K562 (cell line): ENCODE results near the gene SLC25A21. TPM values are rescaled to one million over a fixed set of nuclear protein-coding genes. Genes with fewer than 3 reads are reported as not detected.
A peak's percentile ranks its signal among the peaks of the same experiment; 100 is the strongest.

Source experiments
- ATF7 ChIP-seq: fragments of 450-650 bp; IDR thresholded peaks from 2 replicates; pipeline ENCODE4 v1.7.1; 2014; ENCODE audit warnings: mild to moderate bottlenecking, moderate library complexity
- CBX2 ChIP-seq: fragments of 200-600 bp; sonication (generic); IDR thresholded peaks from one replicate; pipeline ENCODE4 v1.6.1; 2012; ENCODE audit warnings: mild to moderate bottlenecking, low read length, inconsistent platforms; ENCODE audit not compliant: insufficient read depth, poor library complexity, severe bottlenecking
- DIDO1 ChIP-seq: fragments of 450-650 bp; IDR thresholded peaks from 2 replicates; pipeline ENCODE4 v1.6.1; 2016; ENCODE audit warnings: low read depth, missing biosample characterization, missing genetic modification characterization
- DPF2 ChIP-seq: fragments of 450-650 bp; IDR thresholded peaks from 2 replicates; pipeline ENCODE4 v1.6.1; 2016
- ETS2 ChIP-seq: IDR thresholded peaks from 2 replicates; pipeline ENCODE4 v1.6.1; 2016; ENCODE audit warnings: borderline replicate concordance, missing genetic modification characterization, mild to moderate bottlenecking, moderate library complexity, missing compliant biosample characterization; ENCODE audit not compliant: poor library complexity, severe bottlenecking
- FOSL1 ChIP-seq: fragments of 200-800 bp; sonication (Bioruptor generic); conservative IDR thresholded peaks from 2 replicates; pipeline ENCODE4 v1.6.1; 2016; ENCODE audit warnings: missing genetic modification characterization, missing compliant biosample characterization
- HNRNPLL ChIP-seq: fragments of 200-400 bp; formaldehyde crosslinking; IDR thresholded peaks from 2 replicates; pipeline ENCODE4 v1.6.1; 2017; ENCODE audit warnings: low read length, low read depth, mild to moderate bottlenecking; ENCODE audit not compliant: poor library complexity, severe bottlenecking
- MEF2A ChIP-seq: IDR thresholded peaks from 2 replicates; pipeline ENCODE4 v1.6.1; 2011; ENCODE audit warnings: low read depth, mild to moderate bottlenecking, low read length, moderate library complexity; ENCODE audit not compliant: control insufficient read depth
- NCOA4 ChIP-seq: fragments of 450-650 bp; IDR thresholded peaks from 2 replicates; pipeline ENCODE4 v1.6.1; 2018; ENCODE audit warnings: mild to moderate bottlenecking; ENCODE audit not compliant: partially characterized antibody
- NFIC ChIP-seq: fragments of 450-650 bp; IDR thresholded peaks from 2 replicates; pipeline ENCODE4 v1.6.1; 2017; ENCODE audit warnings: mild to moderate bottlenecking, inconsistent platforms
- POLR3A ChIP-seq: IDR thresholded peaks from 2 replicates; pipeline ENCODE4 v1.6.1; 2011; ENCODE audit warnings: borderline replicate concordance, mild to moderate bottlenecking, moderate library complexity; ENCODE audit not compliant: insufficient read length, insufficient read depth; ENCODE audit errors: extremely low read depth
- RUNX1 ChIP-seq: sonication (generic); IDR thresholded peaks from 2 replicates; pipeline ENCODE4 v1.6.1; 2016; ENCODE audit warnings: antibody characterized with exemption, low read depth
- TBL1XR1 ChIP-seq, 2 experiments: IDR thresholded peaks; 2 replicates each; pipeline ENCODE4 v1.6.1; 2012; ENCODE audit warnings: improper control_type of control experiment in 2 of 2, low read length in 2 of 2, mild to moderate bottlenecking in 1 of 2
- ZNF830 ChIP-seq: fragments of 250-450 bp; sonication (Bioruptor Pico); IDR thresholded peaks from 2 replicates; pipeline ENCODE4 v1.5.0; 2021; ENCODE audit warnings: mild to moderate bottlenecking
- ZZZ3 ChIP-seq: fragments of 450-650 bp; IDR thresholded peaks from 2 replicates; pipeline ENCODE4 v1.6.1; 2016; ENCODE audit warnings: antibody characterized with exemption, mild to moderate bottlenecking, moderate library complexity
- polyA plus RNA-seq, 8 experiments: library from polyadenylated mRNA; depleted of rRNA in 4 of 8; stranded (reverse) in 5 of 8; unstranded in 3 of 8; fragments of >200 nt; fragmentation: Nextera tagmentation in 2 of 8; fragmentation: Illumina TruSeq in 1 of 8; extraction: Ambion mirVana in 2 of 8; extraction: Trizol in 1 of 8; gene quantifications; 2 replicates each; pipeline versions ENCODE4 v1.2.1 to v1.2.3, GENCODE V29; 2011 to 2014; ENCODE audit warnings: inconsistent platforms in 1 of 8, missing spikeins in 1 of 8
- total RNA-seq, 7 experiments: library from RNA; depleted of rRNA in 6 of 7; stranded (reverse); fragments of >200 nt in 6 of 7; fragmentation: Illumina TruSeq in 2 of 7; extraction: Trizol in 2 of 7; gene quantifications; 2 replicates each; pipeline versions ENCODE4 v1.2.1 to v1.2.3, GENCODE V29; 2011 to 2021; ENCODE audit warnings: low replicate concordance in 1 of 7
- TF ChIP-seq, protein P1 (sequence below), 3 experiments: fragments of 200-800 bp in 1 of 3; sonication (Bioruptor generic) in 1 of 3; sonication (generic) in 1 of 3; formaldehyde crosslinking in 1 of 3; IDR thresholded peaks; 2 replicates each; pipeline versions ENCODE4 v1.6.1 to v1.8.0; 2016 to 2022; ENCODE audit warnings: mild to moderate bottlenecking in 2 of 3, missing compliant biosample characterization in 2 of 3, missing genetic modification characterization in 2 of 3, missing genetic modification reagents in 1 of 3
- TF ChIP-seq, protein P2 (sequence below): fragments of 250-450 bp; sonication (Bioruptor Pico); IDR thresholded peaks from 2 replicates; pipeline ENCODE4 v1.9.0; 2021; ENCODE audit warnings: mild to moderate bottlenecking
- TF ChIP-seq, protein P3 (sequence below), 2 experiments: IDR thresholded peaks in 1 of 2; conservative IDR thresholded peaks in 1 of 2; 2 replicates each; pipeline ENCODE4 v1.6.1; 2016; ENCODE audit warnings: low read depth in 2 of 2, mild to moderate bottlenecking in 1 of 2, missing compliant biosample characterization in 1 of 2, missing genetic modification characterization in 1 of 2, moderate library complexity in 1 of 2
- TF ChIP-seq, protein P4 (sequence below): fragments of 450-650 bp; conservative IDR thresholded peaks from 2 replicates; pipeline ENCODE4 v1.6.1; 2016; ENCODE audit warnings: missing genetic modification characterization, low read depth, mild to moderate bottlenecking, control low read depth, missing compliant biosample characterization
- TF ChIP-seq, protein P5 (sequence below): fragments of 250-450 bp; sonication (Bioruptor Pico); IDR thresholded peaks from 2 replicates; pipeline ENCODE4 v1.5.0; 2020; ENCODE audit warnings: mild to moderate bottlenecking, borderline replicate concordance

Gene SLC25A21
- total and polyA plus RNA-seq, 9 of the 15 experiments (the other 6 are each of a cell fraction or from before 2014, with no cell fraction given) = 15.2 to 46.7 (median 28.7) TPM

DNA sequence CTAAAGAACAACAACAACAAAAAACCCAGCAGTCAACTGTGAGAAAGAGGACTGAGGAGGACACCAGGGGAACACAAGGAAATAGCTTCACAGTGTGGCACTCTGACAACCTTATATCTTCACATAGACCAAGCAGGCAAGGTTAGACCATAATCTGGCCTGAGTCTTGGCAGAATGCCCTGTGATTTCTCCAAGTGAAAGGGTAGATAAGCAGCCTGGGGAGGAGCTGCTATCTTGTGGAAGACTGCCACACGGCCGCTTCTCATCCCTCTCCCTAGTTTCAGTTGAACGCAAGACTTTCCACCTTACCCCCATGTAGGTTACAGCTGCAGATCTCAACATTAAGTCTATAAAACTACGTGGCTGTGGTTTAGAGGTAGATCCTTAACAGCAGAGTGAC lies 3.7 kb downstream of the SLC25A21 start (continued):
- TF ChIP-seq, protein P1, sequence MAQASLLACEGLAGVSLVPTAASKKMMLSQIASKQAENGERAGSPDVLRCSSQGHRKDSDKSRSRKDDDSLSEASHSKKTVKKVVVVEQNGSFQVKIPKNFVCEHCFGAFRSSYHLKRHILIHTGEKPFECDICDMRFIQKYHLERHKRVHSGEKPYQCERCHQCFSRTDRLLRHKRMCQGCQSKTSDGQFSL (CRISPR knock-in tag; IDR thresholded peaks at IDR 0.05) = no peak
- TF ChIP-seq, protein P1 (tag; IDR thresholded peaks at IDR 0.05) = no peak
- TF ChIP-seq ZZZ3 = no peak
- no peak for TF ChIP-seq FOSL1 (tag)
- TF ChIP-seq, protein P2, sequence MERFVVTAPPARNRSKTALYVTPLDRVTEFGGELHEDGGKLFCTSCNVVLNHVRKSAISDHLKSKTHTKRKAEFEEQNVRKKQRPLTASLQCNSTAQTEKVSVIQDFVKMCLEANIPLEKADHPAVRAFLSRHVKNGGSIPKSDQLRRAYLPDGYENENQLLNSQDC (CRISPR knock-in tag) = no peak
- TF ChIP-seq NFIC = peak; percentile 98
- TF ChIP-seq RUNX1 = no peak
- TF ChIP-seq ETS2 (tag) = no peak
- TF ChIP-seq DPF2 = peak; percentile 91
- TF ChIP-seq POLR3A = no peak
- TF ChIP-seq HNRNPLL = no peak
- no peak for TF ChIP-seq NCOA4
- TF ChIP-seq, protein P3, sequence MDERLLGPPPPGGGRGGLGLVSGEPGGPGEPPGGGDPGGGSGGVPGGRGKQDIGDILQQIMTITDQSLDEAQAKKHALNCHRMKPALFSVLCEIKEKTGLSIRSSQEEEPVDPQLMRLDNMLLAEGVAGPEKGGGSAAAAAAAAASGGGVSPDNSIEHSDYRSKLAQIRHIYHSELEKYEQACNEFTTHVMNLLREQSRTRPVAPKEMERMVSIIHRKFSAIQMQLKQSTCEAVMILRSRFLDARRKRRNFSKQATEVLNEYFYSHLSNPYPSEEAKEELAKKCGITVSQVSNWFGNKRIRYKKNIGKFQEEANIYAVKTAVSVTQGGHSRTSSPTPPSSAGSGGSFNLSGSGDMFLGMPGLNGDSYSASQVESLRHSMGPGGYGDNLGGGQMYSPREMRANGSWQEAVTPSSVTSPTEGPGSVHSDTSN (CRISPR knock-in tag; IDR thresholded peaks at IDR 0.05; ENCODE audit: low read depth) = no peak
- TF ChIP-seq, protein P3 (tag; conservative IDR thresholded peaks at IDR 0.05; ENCODE audit: low read depth) = peak; percentile 39
- no peak for TF ChIP-seq CBX2
- TF ChIP-seq, protein P4, sequence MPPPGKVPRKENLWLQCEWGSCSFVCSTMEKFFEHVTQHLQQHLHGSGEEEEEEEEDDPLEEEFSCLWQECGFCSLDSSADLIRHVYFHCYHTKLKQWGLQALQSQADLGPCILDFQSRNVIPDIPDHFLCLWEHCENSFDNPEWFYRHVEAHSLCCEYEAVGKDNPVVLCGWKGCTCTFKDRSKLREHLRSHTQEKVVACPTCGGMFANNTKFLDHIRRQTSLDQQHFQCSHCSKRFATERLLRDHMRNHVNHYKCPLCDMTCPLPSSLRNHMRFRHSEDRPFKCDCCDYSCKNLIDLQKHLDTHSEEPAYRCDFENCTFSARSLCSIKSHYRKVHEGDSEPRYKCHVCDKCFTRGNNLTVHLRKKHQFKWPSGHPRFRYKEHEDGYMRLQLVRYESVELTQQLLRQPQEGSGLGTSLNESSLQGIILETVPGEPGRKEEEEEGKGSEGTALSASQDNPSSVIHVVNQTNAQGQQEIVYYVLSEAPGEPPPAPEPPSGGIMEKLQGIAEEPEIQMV (tag) = no peak
- no peak for TF ChIP-seq TBL1XR1 (IDR thresholded peaks at IDR 0.05; ENCODE audit: low read length in 2 of 2)
- TF ChIP-seq, protein P5, sequence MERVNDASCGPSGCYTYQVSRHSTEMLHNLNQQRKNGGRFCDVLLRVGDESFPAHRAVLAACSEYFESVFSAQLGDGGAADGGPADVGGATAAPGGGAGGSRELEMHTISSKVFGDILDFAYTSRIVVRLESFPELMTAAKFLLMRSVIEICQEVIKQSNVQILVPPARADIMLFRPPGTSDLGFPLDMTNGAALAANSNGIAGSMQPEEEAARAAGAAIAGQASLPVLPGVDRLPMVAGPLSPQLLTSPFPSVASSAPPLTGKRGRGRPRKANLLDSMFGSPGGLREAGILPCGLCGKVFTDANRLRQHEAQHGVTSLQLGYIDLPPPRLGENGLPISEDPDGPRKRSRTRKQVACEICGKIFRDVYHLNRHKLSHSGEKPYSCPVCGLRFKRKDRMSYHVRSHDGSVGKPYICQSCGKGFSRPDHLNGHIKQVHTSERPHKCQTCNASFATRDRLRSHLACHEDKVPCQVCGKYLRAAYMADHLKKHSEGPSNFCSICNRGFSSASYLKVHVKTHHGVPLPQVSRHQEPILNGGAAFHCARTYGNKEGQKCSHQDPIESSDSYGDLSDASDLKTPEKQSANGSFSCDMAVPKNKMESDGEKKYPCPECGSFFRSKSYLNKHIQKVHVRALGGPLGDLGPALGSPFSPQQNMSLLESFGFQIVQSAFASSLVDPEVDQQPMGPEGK (CRISPR knock-in tag) = no peak
- 0 out of 2 replicates have a peak, but pooled peaks have one; percentile 12 for TF ChIP-seq ATF7
- no peak for TF ChIP-seq MEF2A
- no peak for TF ChIP-seq DIDO1
- no peak for TF ChIP-seq ZNF830 (CRISPR knock-in tag)
